ENCODE results near the gene MPRIP.

- TF ChIP-seq CTCF (IDR thresholded peaks at IDR 0.05) (no peak), POLR2A (IDR thresholded peaks at IDR 0.05) (no peak)
Observed at GRCh38 chr17:16994631-16995030, 47.6 kb upstream of the MPRIP start.
